ENCODE measurements around the gene TMX1. TPM values are rescaled to one million over a fixed set of nuclear protein-coding genes. Genes with fewer than 3 reads are reported as not detected.

TMX1 gene
- total RNA-seq, 1 donor: 85.1 TPM

DNA sequence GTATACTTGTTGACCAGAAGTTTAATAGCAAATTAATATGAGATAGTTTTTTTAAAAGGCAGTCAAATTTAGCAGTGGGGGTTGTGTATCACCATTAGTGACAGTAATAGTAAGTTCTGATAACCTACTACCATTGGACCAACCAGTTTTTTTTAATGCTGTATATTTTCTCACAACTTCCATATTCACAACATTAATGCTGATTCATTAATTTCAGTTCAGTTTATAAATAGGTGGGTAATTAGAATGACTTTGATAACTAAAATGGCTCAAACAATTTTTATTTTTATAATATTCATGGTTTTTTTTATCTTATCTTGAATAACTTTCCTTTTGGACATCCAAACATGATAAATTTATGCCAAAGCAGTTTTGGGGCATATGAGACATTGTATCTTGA is 13.8 kb downstream of the TMX1 start:
- TF ChIP-seq, protein P1, sequence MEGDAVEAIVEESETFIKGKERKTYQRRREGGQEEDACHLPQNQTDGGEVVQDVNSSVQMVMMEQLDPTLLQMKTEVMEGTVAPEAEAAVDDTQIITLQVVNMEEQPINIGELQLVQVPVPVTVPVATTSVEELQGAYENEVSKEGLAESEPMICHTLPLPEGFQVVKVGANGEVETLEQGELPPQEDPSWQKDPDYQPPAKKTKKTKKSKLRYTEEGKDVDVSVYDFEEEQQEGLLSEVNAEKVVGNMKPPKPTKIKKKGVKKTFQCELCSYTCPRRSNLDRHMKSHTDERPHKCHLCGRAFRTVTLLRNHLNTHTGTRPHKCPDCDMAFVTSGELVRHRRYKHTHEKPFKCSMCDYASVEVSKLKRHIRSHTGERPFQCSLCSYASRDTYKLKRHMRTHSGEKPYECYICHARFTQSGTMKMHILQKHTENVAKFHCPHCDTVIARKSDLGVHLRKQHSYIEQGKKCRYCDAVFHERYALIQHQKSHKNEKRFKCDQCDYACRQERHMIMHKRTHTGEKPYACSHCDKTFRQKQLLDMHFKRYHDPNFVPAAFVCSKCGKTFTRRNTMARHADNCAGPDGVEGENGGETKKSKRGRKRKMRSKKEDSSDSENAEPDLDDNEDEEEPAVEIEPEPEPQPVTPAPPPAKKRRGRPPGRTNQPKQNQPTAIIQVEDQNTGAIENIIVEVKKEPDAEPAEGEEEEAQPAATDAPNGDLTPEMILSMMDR (IDR thresholded peaks at IDR 0.05; ENCODE audit: insufficient read depth, low read depth, low read length): no peak
- H3K4me3 ChIP-seq (ENCODE audit: low read depth, low read length): no peak overlapping the region
- no peak for DNase-seq (ENCODE audit: low read depth)

DNA sequence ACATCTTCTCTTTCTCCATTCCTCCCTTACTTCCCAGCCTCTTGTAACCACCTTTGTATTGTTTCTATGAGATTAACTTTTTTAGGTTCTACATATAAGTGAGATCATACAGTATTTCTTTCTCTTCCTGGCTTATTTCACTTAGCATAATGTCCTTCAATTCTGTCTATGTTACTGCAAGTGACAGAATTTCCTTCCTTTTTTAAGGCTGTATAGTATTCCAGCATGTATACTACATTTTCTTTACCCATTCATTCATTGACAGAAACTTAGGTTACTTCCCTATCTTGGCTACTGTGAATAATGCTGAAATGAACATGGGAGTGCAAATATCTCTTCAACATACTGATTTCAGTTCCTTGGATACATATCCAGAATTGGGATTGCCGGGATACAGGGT is 18.2 kb downstream of the TMX1 start:
- H3K4me3 ChIP-seq (ENCODE audit: low read depth, low read length): no peak overlapping the region
- TF ChIP-seq, protein P1 (IDR thresholded peaks at IDR 0.05; ENCODE audit: insufficient read depth, low read depth, low read length): no peak
- DNase-seq (ENCODE audit: low read depth): no peak

- H3K4me3 ChIP-seq (ENCODE audit: low read depth, low read length): no peak overlapping the region
- no peak for DNase-seq (ENCODE audit: low read depth)
- TF ChIP-seq, protein P1 (IDR thresholded peaks at IDR 0.05; ENCODE audit: insufficient read depth, low read depth, low read length): no peak
Measured at GRCh38 chr14:51258788-51259187, 18.7 kb downstream of the TMX1 start.

DNA sequence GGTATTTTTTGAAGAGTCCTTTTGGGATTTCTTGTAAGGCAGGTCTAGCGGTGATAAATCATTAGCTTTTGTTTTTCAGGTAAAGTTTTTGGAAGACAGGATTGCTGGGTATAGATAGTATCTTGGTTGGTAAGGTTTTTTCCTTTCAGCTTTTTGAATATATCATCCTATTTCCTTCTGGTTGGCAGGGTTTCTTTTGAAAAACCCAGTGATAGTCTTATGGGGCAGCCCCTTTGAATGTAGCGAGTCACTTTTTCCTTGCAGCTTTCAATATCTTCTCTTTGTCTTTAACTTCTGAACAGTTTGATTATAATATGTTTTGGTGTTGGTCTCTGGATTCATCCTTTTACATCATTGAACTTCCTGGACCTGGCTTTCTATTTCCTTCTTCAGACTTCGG is 20.2 kb downstream of the TMX1 start:
- DNase-seq (ENCODE audit: low read depth): no peak
- no peak overlapping the region for H3K4me3 ChIP-seq (ENCODE audit: low read depth, low read length)
- TF ChIP-seq, protein P1 (IDR thresholded peaks at IDR 0.05; ENCODE audit: insufficient read depth, low read depth, low read length): no peak

DNA sequence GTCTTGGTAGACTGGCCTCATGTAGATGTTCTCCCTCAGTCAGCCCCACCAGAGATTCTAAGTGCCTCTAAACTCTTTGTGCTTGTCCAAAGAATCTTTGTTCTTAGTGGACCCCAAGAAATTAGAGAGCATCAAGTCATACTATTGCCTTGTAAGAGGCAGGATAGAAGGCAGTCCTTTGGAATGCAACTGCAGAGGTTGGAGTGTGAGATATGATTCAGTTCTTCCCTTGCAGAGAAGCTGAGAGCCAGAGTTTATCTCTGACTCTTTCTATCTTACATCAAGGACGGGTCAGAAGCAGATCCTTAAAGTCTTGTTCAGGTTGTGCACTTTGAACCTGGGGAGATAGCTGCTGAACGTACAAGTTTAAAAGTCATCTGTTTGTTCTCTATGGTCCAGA is 21.1 kb downstream of the TMX1 start:
- TF ChIP-seq, protein P1 (IDR thresholded peaks at IDR 0.05; ENCODE audit: insufficient read depth, low read depth, low read length): no peak
- DNase-seq (ENCODE audit: low read depth): no peak

DNA sequence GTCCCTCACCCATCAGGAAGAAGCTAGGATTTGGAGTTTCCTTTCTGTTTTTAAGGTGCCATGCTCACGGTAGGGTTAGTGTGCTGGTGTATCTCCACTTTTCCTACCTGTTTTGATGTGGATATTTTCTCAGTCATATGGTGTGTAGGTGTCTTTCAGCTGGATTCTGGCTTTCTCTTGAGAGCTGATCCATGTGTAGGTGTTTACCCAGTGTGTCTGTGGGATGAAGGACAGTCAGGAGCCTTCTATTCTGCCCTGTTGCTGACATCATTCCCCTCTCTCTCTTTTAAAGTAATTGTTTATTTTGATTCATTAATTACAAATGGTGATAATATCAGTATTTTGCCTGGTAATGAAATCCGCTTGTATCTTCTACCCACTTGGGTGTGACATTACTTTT is 22.8 kb downstream of the TMX1 start:
- no peak overlapping the region for H3K4me3 ChIP-seq (ENCODE audit: low read depth, low read length)
- DNase-seq (ENCODE audit: low read depth): no peak
- TF ChIP-seq, protein P1 (IDR thresholded peaks at IDR 0.05; ENCODE audit: insufficient read depth, low read depth, low read length): no peak

More for the DNA sequence above, 21.1 kb downstream of the TMX1 start:
- H3K4me3 ChIP-seq (ENCODE audit: low read depth, low read length): no peak overlapping the region

- DNase-seq (ENCODE audit: low read depth): no peak
- TF ChIP-seq, protein P1 (IDR thresholded peaks at IDR 0.05; ENCODE audit: insufficient read depth, low read depth, low read length): no peak
- no peak overlapping the region for H3K4me3 ChIP-seq (ENCODE audit: low read depth, low read length)
Measured at GRCh38 chr14:51269634-51270033, 29.6 kb downstream of the TMX1 start.

All from fibroblast of villous mesenchyme (primary cell).